Liver (tissue), 9 donors: ENCODE results near the gene CMTM4. TPM values are rescaled to one million over a fixed set of nuclear protein-coding genes. Genes with fewer than 3 reads are reported as not detected.

ENCODE experiments used
- DNase-seq: peaks from one replicate; pipeline ENCODE4 v3.0.0-alpha.2; 2017; ENCODE audit warnings: low spot score
- H3K27ac ChIP-seq, 2 donors: one replicate each; pipeline ENCODE4 v1.7.0; 2013; ENCODE audit warnings: inconsistent platforms in 2 of 2, low read length in 2 of 2, control low read depth in 1 of 2, low read depth in 1 of 2, mild to moderate bottlenecking in 1 of 2
- H3K27me3 ChIP-seq, 4 donors: one replicate each; pipeline versions ENCODE4 v1.6.1 to v1.7.0; 2013; ENCODE audit warnings: low read length in 3 of 4, inconsistent platforms in 1 of 4, mild to moderate bottlenecking in 1 of 4, moderate library complexity in 1 of 4; ENCODE audit not compliant: control insufficient read depth in 4 of 4, insufficient read depth in 4 of 4
- H3K36me3 ChIP-seq, 4 donors: one replicate each; pipeline versions ENCODE4 v1.6.1 to v1.7.0; 2013; ENCODE audit warnings: low read length in 3 of 4, mild to moderate bottlenecking in 3 of 4, low read depth in 1 of 4, moderate library complexity in 1 of 4; ENCODE audit not compliant: control insufficient read depth in 4 of 4, insufficient read depth in 3 of 4
- H3K4me1 ChIP-seq, 4 donors: one replicate each; pipeline versions ENCODE4 v1.6.1 to v1.7.0; 2013; ENCODE audit warnings: low read length in 3 of 4, mild to moderate bottlenecking in 3 of 4, moderate library complexity in 1 of 4; ENCODE audit not compliant: control insufficient read depth in 4 of 4, insufficient read depth in 4 of 4
- H3K4me3 ChIP-seq, 3 donors: one replicate each; pipeline versions ENCODE4 v1.6.1 to v1.7.0; 2013; ENCODE audit warnings: low read length in 3 of 3, control low read depth in 1 of 3, low read depth in 1 of 3, mild to moderate bottlenecking in 1 of 3
- H3K9ac ChIP-seq, 2 donors: one replicate each; pipeline ENCODE4 v1.7.0; 2013; ENCODE audit warnings: low read length in 2 of 2, mild to moderate bottlenecking in 2 of 2, moderate library complexity in 2 of 2, control low read depth in 1 of 2, low read depth in 1 of 2
- H3K9me3 ChIP-seq, 4 donors: one replicate each; pipeline versions ENCODE4 v1.6.1 to v1.7.0; 2013; ENCODE audit warnings: low read length in 3 of 4; ENCODE audit not compliant: control insufficient read depth in 4 of 4
- ATF3 ChIP-seq: IDR thresholded peaks from 2 replicates; pipeline ENCODE4 v1.6.1; 2016; ENCODE audit warnings: antibody characterized with exemption
- CTCF ChIP-seq: fragments of 150-350 bp; IDR thresholded peaks from 2 replicates; pipeline ENCODE4 v1.5.1; 2017; ENCODE audit warnings: improper control_type of control experiment, low read depth, low read length; ENCODE audit not compliant: missing input control
- EGR1 ChIP-seq, 2 donors: IDR thresholded peaks; 2 replicates each; pipeline ENCODE4 v1.6.1; 2016 to 2018; ENCODE audit warnings: antibody characterized with exemption in 2 of 2, low read depth in 2 of 2
- FOXA1 ChIP-seq: IDR thresholded peaks from 2 replicates; pipeline ENCODE4 v1.6.1; 2016; ENCODE audit warnings: antibody characterized with exemption
- FOXA2 ChIP-seq: IDR thresholded peaks from 2 replicates; pipeline ENCODE4 v1.6.1; 2016; ENCODE audit warnings: antibody characterized with exemption
- GABPA ChIP-seq, 2 donors: IDR thresholded peaks in 1 of 2; conservative IDR thresholded peaks in 1 of 2; 2 replicates each; pipeline ENCODE4 v1.6.1; 2016; ENCODE audit warnings: antibody characterized with exemption in 2 of 2, mild to moderate bottlenecking in 1 of 2, moderate library complexity in 1 of 2
- HNF4A ChIP-seq, 2 donors: conservative IDR thresholded peaks; 2 replicates each; pipeline ENCODE4 v1.6.1; 2016; ENCODE audit warnings: antibody characterized with exemption in 2 of 2, mild to moderate bottlenecking in 2 of 2
- HNF4G ChIP-seq: IDR thresholded peaks from 2 replicates; pipeline ENCODE4 v1.6.1; 2016; ENCODE audit warnings: antibody characterized with exemption
- JUND ChIP-seq, 2 donors: IDR thresholded peaks; 2 replicates each; pipeline ENCODE4 v1.6.1; 2016; ENCODE audit warnings: antibody characterized with exemption in 2 of 2
- MAX ChIP-seq: IDR thresholded peaks from 2 replicates; pipeline ENCODE4 v1.6.1; 2016; ENCODE audit warnings: antibody characterized with exemption
- NR2F2 ChIP-seq: IDR thresholded peaks from 2 replicates; pipeline ENCODE4 v1.6.1; 2016; ENCODE audit warnings: antibody characterized with exemption
- RAD21 ChIP-seq, 2 donors: IDR thresholded peaks; 2 replicates each; pipeline ENCODE4 v1.6.1; 2016; ENCODE audit warnings: antibody characterized with exemption in 2 of 2, mild to moderate bottlenecking in 2 of 2
- REST ChIP-seq: IDR thresholded peaks from 2 replicates; pipeline ENCODE4 v1.6.1; 2016; ENCODE audit warnings: antibody characterized with exemption, mild to moderate bottlenecking
- RXRA ChIP-seq, 2 donors: IDR thresholded peaks; 2 replicates each; pipeline ENCODE4 v1.6.1; 2017 to 2018; ENCODE audit warnings: antibody characterized with exemption in 2 of 2, mild to moderate bottlenecking in 1 of 2
- SP1 ChIP-seq: IDR thresholded peaks from 2 replicates; pipeline ENCODE4 v1.6.1; 2018; ENCODE audit warnings: antibody characterized with exemption, mild to moderate bottlenecking
- TAF1 ChIP-seq: conservative IDR thresholded peaks from 2 replicates; pipeline ENCODE4 v1.6.1; 2016; ENCODE audit warnings: antibody characterized with exemption, mild to moderate bottlenecking
- YY1 ChIP-seq: IDR thresholded peaks from 2 replicates; pipeline ENCODE4 v1.6.1; 2016; ENCODE audit warnings: antibody characterized with exemption, mild to moderate bottlenecking
- ZBTB33 ChIP-seq: IDR thresholded peaks from 2 replicates; pipeline ENCODE4 v1.6.1; 2016; ENCODE audit warnings: antibody characterized with exemption
- WGBS: extraction: QIAGEN DNeasy Blood & Tissue Kit; methylation state at CpG from one replicate; pipeline ENCODE4 v1.1.7; 2013; 5-methylcytosine and 5-hydroxymethylcytosine counted together
- polyA plus RNA-seq, 2 donors: library from polyadenylated mRNA; stranded (reverse) in 1 of 2; unstranded in 1 of 2; fragments of 200-250 nt in 1 of 2; fragments of >200 nt in 1 of 2; fragmentation: Nextera tagmentation in 1 of 2; extraction: Ambion mirVana in 1 of 2; gene quantifications; one replicate each; pipeline versions ENCODE4 v1.2.1 to v1.2.3, GENCODE V29; 2013 to 2015
- total RNA-seq, 2 donors: library from RNA; depleted of rRNA; stranded (reverse); fragments of >200 nt; gene quantifications; one replicate each; pipeline ENCODE4 v1.2.3, GENCODE V29; 2014
- donor health status: healthy.
- donor health status: healthy.
- donor health status: healthy.
- donor health status: healthy.
- donor health status: healthy.

Gene CMTM4
- total and polyA plus RNA-seq, 4 donors, result 2.9 to 19.7 (median 6.3) TPM

- Histone ChIP-seq H3K27me3 (no peaks in the 10 kb centered on the region), H3K27ac (peak overlapping the region; percentile 53 to 69), H3K4me3 (no peak overlapping the region), H3K9me3 (no peaks in the 10 kb centered on the region), H3K4me1 (peaks cover 0 to 14% (median 10%) of the 10 kb centered on the region in 4 donors), H3K36me3 (no peaks in the 10 kb centered on the region), H3K9ac (peak overlapping the region in 1 of 2 donors; percentile 44)
- no peak for DNase-seq
- 69% methylated on average over 4 of the region's 4 CpGs for WGBS
- TF ChIP-seq YY1, result no peak
- no peak for TF ChIP-seq SP1
- no peak for TF ChIP-seq RAD21 (IDR thresholded peaks at IDR 0.05)
- TF ChIP-seq ZBTB33, result no peak
- no peak for TF ChIP-seq TAF1
- TF ChIP-seq REST, result no peak
- TF ChIP-seq FOXA1, result no peak
- TF ChIP-seq EGR1 (IDR thresholded peaks at IDR 0.05; ENCODE audit: low read depth in 2 of 2), result no peak
- no peak for TF ChIP-seq CTCF
- TF ChIP-seq JUND (IDR thresholded peaks at IDR 0.05), result no peak
- TF ChIP-seq MAX, result no peak
- TF ChIP-seq ATF3, result no peak
- TF ChIP-seq FOXA2, result no peak
- TF ChIP-seq RXRA (IDR thresholded peaks at IDR 0.05), result no peak
- TF ChIP-seq HNF4A (conservative IDR thresholded peaks at IDR 0.05), result no peak
- TF ChIP-seq NR2F2, result no peak
- TF ChIP-seq GABPA (IDR thresholded peaks at IDR 0.05 in 1 of 2, conservative IDR thresholded peaks at IDR 0.05 in 1 of 2), result no peak
- no peak for TF ChIP-seq HNF4G
Observed at GRCh38 chr16:66661210-66661560, 35.4 kb downstream of the CMTM4 start.
